Measurements from ENCODE around the gene GNAQ. TPM values are rescaled to one million over a fixed set of nuclear protein-coding genes. Genes with fewer than 3 reads are reported as not detected.

Gene GNAQ
- total RNA-seq, 2 donors from 2014 or later: 15.8 to 22.1 TPM

GRCh38 chr9:77929942-77930341 is 101.7 kb downstream of the GNAQ start:
- H3K4me1 ChIP-seq: peaks cover 12% of the 10 kb centered on the region
- intact Hi-C loops (cut with DNase I): no loop called here

GRCh38 chr9:77927265-77927664 is 104.3 kb downstream of the GNAQ start:
- no peak for DNase-seq
- Histone ChIP-seq H3K36me3 (replicated peaks in 1 of 2; ENCODE audit: insufficient read depth in 1 of 2, low read depth in 2 of 2) (no peaks in the 10 kb centered on the region), H3K4me3 (no peak overlapping the region), H3K27me3 (no peaks in the 10 kb centered on the region), H3K4me1 (peaks cover 12% of the 10 kb centered on the region), H3K27ac (no peak overlapping the region), H3K9me3 (no peaks in the 10 kb centered on the region)
- ATAC-seq: peak; percentile 33
- intact Hi-C loops (cut with DNase I): no loop called here
- WGBS, 2 donors: 22 to 29% methylated on average over 2 of the region's 2 CpGs
- TF ChIP-seq POLR2A (IDR thresholded peaks at IDR 0.05) (no peak), CTCF (IDR thresholded peaks at IDR 0.05) (no peak)

More at GRCh38 chr9:77929942-77930341, 101.7 kb downstream of the GNAQ start:
- TF ChIP-seq CTCF (IDR thresholded peaks at IDR 0.05) (no peak), POLR2A (IDR thresholded peaks at IDR 0.05) (no peak)
- no peak for ATAC-seq
- DNase-seq: no peak
- H3K4me3 ChIP-seq: no peak overlapping the region
- H3K27me3 ChIP-seq: no peaks in the 10 kb centered on the region
- H3K9me3 ChIP-seq: no peaks in the 10 kb centered on the region
- H3K27ac ChIP-seq: no peak overlapping the region
- H3K36me3 ChIP-seq (replicated peaks in 1 of 2; ENCODE audit: insufficient read depth in 1 of 2, low read depth in 2 of 2): no peaks in the 10 kb centered on the region

- Histone ChIP-seq H3K27me3 (no peaks in the 10 kb centered on the region), H3K4me3 (no peak overlapping the region), H3K4me1 (peaks cover 12% of the 10 kb centered on the region), H3K36me3 (replicated peaks in 1 of 2; ENCODE audit: insufficient read depth in 1 of 2, low read depth in 2 of 2) (no peaks in the 10 kb centered on the region), H3K9me3 (no peaks in the 10 kb centered on the region), H3K27ac (peak overlapping the region in 1 of 4 donors; percentile 7)
- DNase-seq (no peak), ATAC-seq (no peak)
- intact Hi-C loops (cut with DNase I): no loop called here
- TF ChIP-seq POLR2A (IDR thresholded peaks at IDR 0.05): no peak
- TF ChIP-seq CTCF (IDR thresholded peaks at IDR 0.05): no peak
Observed at GRCh38 chr9:77926371-77926878, 105.2 kb downstream of the GNAQ start.

- whole genome bisulfite sequencing, 2 donors: 70 to 72% methylated on average over 5 of the region's 5 CpGs
- intact Hi-C loops (cut with DNase I): no loop called here
- Histone ChIP-seq H3K27ac (no peak overlapping the region), H3K36me3 (replicated peaks in 1 of 2; ENCODE audit: insufficient read depth in 1 of 2, low read depth in 2 of 2) (no peaks in the 10 kb centered on the region), H3K4me3 (no peak overlapping the region), H3K4me1 (peaks cover 16% of the 10 kb centered on the region), H3K27me3 (no peaks in the 10 kb centered on the region), H3K9me3 (no peaks in the 10 kb centered on the region)
- TF ChIP-seq POLR2A (IDR thresholded peaks at IDR 0.05) (no peak), CTCF (IDR thresholded peaks at IDR 0.05) (no peak)
- DNase-seq (no peak), ATAC-seq (no peak)
Observed at GRCh38 chr9:77922591-77922990, 109.0 kb downstream of the GNAQ start.

GRCh38 chr9:77917800-77918199 is 113.8 kb downstream of the GNAQ start:
- whole genome bisulfite sequencing, 2 donors: 54 to 58% methylated on average over 3 of the region's 3 CpGs
- Histone ChIP-seq H3K4me1 (peaks cover 23% of the 10 kb centered on the region), H3K9me3 (no peaks in the 10 kb centered on the region), H3K27me3 (no peaks in the 10 kb centered on the region), H3K36me3 (replicated peaks in 1 of 2; ENCODE audit: insufficient read depth in 1 of 2, low read depth in 2 of 2) (no peaks in the 10 kb centered on the region), H3K4me3 (no peak overlapping the region), H3K27ac (peak overlapping the region in 1 of 4 donors; percentile 73)
- DNase-seq (no peak), ATAC-seq (no peak)
- no peak for TF ChIP-seq CTCF (IDR thresholded peaks at IDR 0.05)
- TF ChIP-seq POLR2A (IDR thresholded peaks at IDR 0.05): no peak
- intact Hi-C loops (cut with DNase I): no loop called here

Measured in body of pancreas (tissue), 4 donors.